K562 (cell line): Measurements from ENCODE around the gene TCF19. TPM values are rescaled to one million over a fixed set of nuclear protein-coding genes. Genes with fewer than 3 reads are reported as not detected.

Source experiments
- ATF1 ChIP-seq, 2 experiments: fragments of 450-650 bp in 1 of 2; IDR thresholded peaks; 2 replicates each; pipeline ENCODE4 v1.6.1; 2016; ENCODE audit warnings: missing compliant biosample characterization in 1 of 2, missing genetic modification characterization in 1 of 2
- BRD9 ChIP-seq: fragments of 450-650 bp; IDR thresholded peaks from 2 replicates; pipeline ENCODE4 v1.6.1; 2018; ENCODE audit warnings: low read depth; ENCODE audit not compliant: partially characterized antibody
- CC2D1A ChIP-seq: fragments of 450-650 bp; IDR thresholded peaks from 2 replicates; pipeline ENCODE4 v1.6.1; 2017; ENCODE audit warnings: mild to moderate bottlenecking
- CCNT2 ChIP-seq: IDR thresholded peaks from 2 replicates; pipeline ENCODE4 v1.6.1; 2011; ENCODE audit warnings: borderline replicate concordance, low read depth, mild to moderate bottlenecking, moderate library complexity, mixed read lengths, low read length; ENCODE audit not compliant: insufficient read length; ENCODE audit errors: extremely low read depth
- DACH1 ChIP-seq: fragments of 450-650 bp; IDR thresholded peaks from 2 replicates; pipeline ENCODE4 v1.6.1; 2018; ENCODE audit not compliant: partially characterized antibody
- DPF2 ChIP-seq: fragments of 450-650 bp; IDR thresholded peaks from 2 replicates; pipeline ENCODE4 v1.6.1; 2016
- ETV5 ChIP-seq: sonication (generic); formaldehyde crosslinking; IDR thresholded peaks from 2 replicates; pipeline ENCODE4 v1.4.0; 2020; ENCODE audit warnings: low read depth, mild to moderate bottlenecking, missing genetic modification reagents
- FOXP4 ChIP-seq: sonication (generic); formaldehyde crosslinking; IDR thresholded peaks from 2 replicates; pipeline ENCODE4 v1.8.0; 2022; ENCODE audit warnings: mild to moderate bottlenecking, missing genetic modification reagents, borderline replicate concordance
- GABPA ChIP-seq: fragments of 200-800 bp; sonication (Bioruptor generic); conservative IDR thresholded peaks from 2 replicates; pipeline ENCODE4 v1.6.1; 2016; ENCODE audit warnings: low read depth, missing genetic modification characterization, missing compliant biosample characterization
- HNRNPLL ChIP-seq: fragments of 200-400 bp; formaldehyde crosslinking; IDR thresholded peaks from 2 replicates; pipeline ENCODE4 v1.6.1; 2017; ENCODE audit warnings: low read length, low read depth, mild to moderate bottlenecking; ENCODE audit not compliant: poor library complexity, severe bottlenecking
- MCM7 ChIP-seq, 2 experiments: fragments of 450-650 bp; IDR thresholded peaks; 2 replicates each; pipeline ENCODE4 v1.6.1; 2016 to 2018
- NFIC ChIP-seq: fragments of 450-650 bp; IDR thresholded peaks from 2 replicates; pipeline ENCODE4 v1.6.1; 2017; ENCODE audit warnings: mild to moderate bottlenecking, inconsistent platforms
- PCBP2 ChIP-seq: fragments of 200-400 bp; formaldehyde crosslinking; IDR thresholded peaks from 2 replicates; pipeline ENCODE4 v1.6.1; 2018; ENCODE audit warnings: low read length, low read depth, mild to moderate bottlenecking, moderate library complexity; ENCODE audit not compliant: poor library complexity, severe bottlenecking
- POLR2A ChIP-seq: fragments of 450-650 bp; conservative IDR thresholded peaks from 2 replicates; pipeline ENCODE4 v1.6.1; 2016
- PURB ChIP-seq: sonication (generic); formaldehyde crosslinking; IDR thresholded peaks from 2 replicates; pipeline ENCODE4 v1.9.0; 2021; ENCODE audit warnings: low read depth, mild to moderate bottlenecking, missing genetic modification reagents
- SAFB2 ChIP-seq: fragments of 200-400 bp; formaldehyde crosslinking; IDR thresholded peaks from 2 replicates; pipeline ENCODE4 v1.6.1; 2018; ENCODE audit warnings: borderline replicate concordance, low read length, low read depth, moderate library complexity; ENCODE audit not compliant: severe bottlenecking
- SMARCC2 ChIP-seq: fragments of 450-650 bp; IDR thresholded peaks from 2 replicates; pipeline ENCODE4 v1.6.1; 2017; ENCODE audit warnings: antibody characterized with exemption, moderate library complexity, mild to moderate bottlenecking, low read depth
- SMC3 ChIP-seq: conservative IDR thresholded peaks from 2 replicates; pipeline ENCODE4 v1.6.1; 2011; ENCODE audit warnings: low read depth, low read length, improper control_type of control experiment; ENCODE audit not compliant: insufficient read depth
- TBP ChIP-seq: optimal IDR thresholded peaks from 2 replicates; pipeline ENCODE3; 2011; ENCODE audit warnings: low read depth, low read length, improper control_type of control experiment
- ZNF639 ChIP-seq, 2 experiments: fragments of 200-800 bp in 1 of 2; sonication (Bioruptor generic) in 1 of 2; sonication (generic) in 1 of 2; formaldehyde crosslinking in 1 of 2; IDR thresholded peaks in 1 of 2; conservative IDR thresholded peaks in 1 of 2; 2 replicates each; pipeline versions ENCODE4 v1.5.0 to v1.6.1; 2016 to 2020; ENCODE audit warnings: missing compliant biosample characterization in 1 of 2, missing genetic modification characterization in 1 of 2, missing genetic modification reagents in 1 of 2
- ZNF740 ChIP-seq, 3 experiments: fragments of 200-800 bp in 1 of 3; sonication (Bioruptor generic) in 1 of 3; sonication (generic) in 1 of 3; formaldehyde crosslinking in 1 of 3; IDR thresholded peaks; 2 replicates each; pipeline versions ENCODE4 v1.6.1 to v1.8.0; 2016 to 2022; ENCODE audit warnings: mild to moderate bottlenecking in 2 of 3, missing compliant biosample characterization in 2 of 3, missing genetic modification characterization in 2 of 3, missing genetic modification reagents in 1 of 3
- polyA plus RNA-seq, 8 experiments: library from polyadenylated mRNA; depleted of rRNA in 4 of 8; stranded (reverse) in 5 of 8; unstranded in 3 of 8; fragments of >200 nt; fragmentation: Nextera tagmentation in 2 of 8; fragmentation: Illumina TruSeq in 1 of 8; extraction: Ambion mirVana in 2 of 8; extraction: Trizol in 1 of 8; gene quantifications; 2 replicates each; pipeline versions ENCODE4 v1.2.1 to v1.2.3, GENCODE V29; 2011 to 2014; ENCODE audit warnings: inconsistent platforms in 1 of 8, missing spikeins in 1 of 8
- total RNA-seq, 7 experiments: library from RNA; depleted of rRNA in 6 of 7; stranded (reverse); fragments of >200 nt in 6 of 7; fragmentation: Illumina TruSeq in 2 of 7; extraction: Trizol in 2 of 7; gene quantifications; 2 replicates each; pipeline versions ENCODE4 v1.2.1 to v1.2.3, GENCODE V29; 2011 to 2021; ENCODE audit warnings: low replicate concordance in 1 of 7

Gene TCF19
- total and polyA plus RNA-seq, 9 of the 15 experiments (the other 6 are each of a cell fraction or from before 2014, with no cell fraction given): 4.2 to 42.5 (median 25.7) TPM

GRCh38 chr6:31197559-31198305 lies 39.3 kb downstream of the TCF19 start (continued):
- TF ChIP-seq FOXP4 (CRISPR knock-in tag) (0 out of 2 replicates have a peak, but pooled peaks have one; percentile 26), CC2D1A (peak; percentile 70), PCBP2 (no peak), SAFB2 (no peak), ZNF740 (CRISPR knock-in tag; IDR thresholded peaks at IDR 0.05) (peak; percentile 41; the same call in 1 of the 2 replicates), ZNF740 (tag; IDR thresholded peaks at IDR 0.05) (no peak), GABPA (peak; percentile 82), NFIC (0 out of 2 replicates have a peak, but pooled peaks have one; percentile 3), PURB (CRISPR knock-in tag) (no peak), ETV5 (peak; percentile 32; the same call in 1 of the 2 replicates), ATF1 (CRISPR knock-in tag; IDR thresholded peaks at IDR 0.05) (no peak), ATF1 (tag; IDR thresholded peaks at IDR 0.05) (peak; percentile 78), CCNT2 (peak; percentile 22), BRD9 (peak; percentile 78), TBP (peak; percentile 70), HNRNPLL (peak; percentile 69), POLR2A (peak; percentile 88), SMARCC2 (0 out of 2 replicates have a peak, but pooled peaks have one; percentile 1), SMC3 (no peak), DPF2 (peak; percentile 86), MCM7 (IDR thresholded peaks at IDR 0.05) (no peak), ZNF639 (CRISPR knock-in tag; conservative IDR thresholded peaks at IDR 0.05 in 1 of 2, IDR thresholded peaks at IDR 0.05 in 1 of 2) (peak in 1 of 2 experiments; percentile 52; a peak in 1 of 4 replicates), DACH1 (no peak)
